GM06990 (cell line): ENCODE data around the gene FAM83E.
"Not testable (repeated sequence)": the region's sequence is repeated elsewhere in the genome, so short reads cannot be mapped to it uniquely, and the experiment has no call there.

Source experiments
- DNase-seq: peaks from one replicate; pipeline ENCODE4 v3.0.0-alpha.2; 2011; ENCODE audit not compliant: insufficient read length; ENCODE audit errors: extremely low read depth
- H3K27me3 ChIP-seq: replicated peaks from 2 replicates; pipeline ENCODE4 v1.6.0; 2011; ENCODE audit warnings: low read length; ENCODE audit not compliant: control insufficient read depth, insufficient read depth
- H3K36me3 ChIP-seq: 2 replicates; pipeline ENCODE4 v1.5.1; 2011; ENCODE audit warnings: low read length; ENCODE audit not compliant: control insufficient read depth, insufficient read depth
- H3K4me3 ChIP-seq: replicated peaks from 2 replicates; pipeline ENCODE4 v1.5.1; 2011; ENCODE audit warnings: low read depth, mild to moderate bottlenecking, control low read depth, low read length
- CTCF ChIP-seq: IDR thresholded peaks from 2 replicates; pipeline ENCODE4 v1.5.1; 2011; ENCODE audit warnings: low read length, control low read depth, mild to moderate bottlenecking, inconsistent platforms; ENCODE audit not compliant: insufficient read depth, poor library complexity, severe bottlenecking

FAM83E gene

GRCh38 chr19:48635263-48635965 is 20.5 kb upstream of the FAM83E start:
- TF ChIP-seq CTCF = no peak
- H3K4me3 ChIP-seq = peak overlapping the region; percentile 66
- H3K27me3 ChIP-seq = no peaks in the 10 kb centered on the region
- H3K36me3 ChIP-seq = peaks cover 4% of the 10 kb centered on the region; the same call in 1 of the 2 replicates
- DNase-seq = peak; percentile 75

- Histone ChIP-seq H3K4me3 (peak overlapping the region; percentile 57), H3K36me3 (peaks cover 4% of the 10 kb centered on the region; the same call in 1 of the 2 replicates), H3K27me3 (no peaks in the 10 kb centered on the region)
- DNase-seq = peak; percentile 92
- no peak for TF ChIP-seq CTCF
Observed at GRCh38 chr19:48634424-48635262, 19.8 kb upstream of the FAM83E start.

- no peaks in the 10 kb centered on the region for H3K27me3 ChIP-seq
- peaks cover 8% of the 10 kb centered on the region for H3K36me3 ChIP-seq
- DNase-seq = no peak
- H3K4me3 ChIP-seq = peak overlapping the region; percentile 57
- no peak for TF ChIP-seq CTCF
Observed at GRCh38 chr19:48634036-48634342, 19.1 kb upstream of the FAM83E start.

GRCh38 chr19:48633148-48634035 is 18.5 kb upstream of the FAM83E start:
- no peak for DNase-seq
- no peak for TF ChIP-seq CTCF
- Histone ChIP-seq H3K27me3 (no peaks in the 10 kb centered on the region), H3K36me3 (peaks cover 8% of the 10 kb centered on the region), H3K4me3 (peak overlapping the region; percentile 57)

- DNase-seq = no peak
- H3K36me3 ChIP-seq = peaks cover 8% of the 10 kb centered on the region
- H3K27me3 ChIP-seq = no peaks in the 10 kb centered on the region
- TF ChIP-seq CTCF = no peak
- no peak overlapping the region for H3K4me3 ChIP-seq
Observed at GRCh38 chr19:48632692-48633147, 17.8 kb upstream of the FAM83E start.

GRCh38 chr19:48632286-48632685 is 17.4 kb upstream of the FAM83E start:
- not testable (repeated sequence) for H3K36me3 ChIP-seq, DNase-seq, H3K4me3 ChIP-seq, H3K27me3 ChIP-seq
